Ovary (tissue), 3 donors: ENCODE results near the gene GGACT.

Experiments
- POLR2A ChIP-seq: fragments of 450-650 bp; IDR thresholded peaks from one replicate; pipeline ENCODE4 v1.6.1; 2017; ENCODE audit warnings: antibody characterized with exemption, mild to moderate bottlenecking, moderate library complexity
- TF ChIP-seq, protein P1 (sequence below), 3 donors: fragments of 450-650 bp in 2 of 3; fragments of 200-600 bp in 1 of 3; IDR thresholded peaks; one replicate each; pipeline versions ENCODE4 v1.5.1 to v1.8.0; 2016 to 2022; ENCODE audit warnings: antibody characterized with exemption in 3 of 3, mild to moderate bottlenecking in 1 of 3
- donor health status: DM: no; HTN: no; CAD: no.

DNA sequence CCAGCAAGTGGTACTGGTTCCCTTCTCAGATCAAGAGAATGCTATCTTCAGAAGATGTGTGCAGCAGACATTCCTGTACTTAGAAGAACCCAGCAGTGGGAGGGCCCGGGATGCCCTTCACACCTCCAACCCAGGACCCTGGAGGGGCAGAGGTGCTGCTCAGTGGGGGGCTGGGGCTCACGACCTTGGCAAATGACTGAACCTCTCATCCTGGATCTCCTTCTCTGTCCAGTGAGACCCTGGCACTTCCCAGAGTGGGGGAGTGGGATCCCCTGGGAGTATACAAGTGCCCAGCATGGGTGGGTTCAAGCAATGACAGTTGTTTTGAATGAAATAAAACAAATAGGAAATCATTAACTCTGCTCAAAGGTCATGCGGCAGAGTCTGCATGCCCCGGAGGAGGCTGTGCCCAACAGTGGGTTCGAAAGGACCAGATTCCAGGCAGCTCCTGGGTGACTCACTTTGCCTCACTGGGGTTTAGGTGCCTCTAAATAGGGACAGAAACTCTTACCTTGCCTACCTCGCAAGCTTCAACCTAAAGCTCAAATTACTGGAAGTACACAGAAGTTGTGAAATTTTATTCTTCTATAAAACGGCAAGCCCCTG is 26.9 kb downstream of the GGACT start:
- TF ChIP-seq, protein P1, sequence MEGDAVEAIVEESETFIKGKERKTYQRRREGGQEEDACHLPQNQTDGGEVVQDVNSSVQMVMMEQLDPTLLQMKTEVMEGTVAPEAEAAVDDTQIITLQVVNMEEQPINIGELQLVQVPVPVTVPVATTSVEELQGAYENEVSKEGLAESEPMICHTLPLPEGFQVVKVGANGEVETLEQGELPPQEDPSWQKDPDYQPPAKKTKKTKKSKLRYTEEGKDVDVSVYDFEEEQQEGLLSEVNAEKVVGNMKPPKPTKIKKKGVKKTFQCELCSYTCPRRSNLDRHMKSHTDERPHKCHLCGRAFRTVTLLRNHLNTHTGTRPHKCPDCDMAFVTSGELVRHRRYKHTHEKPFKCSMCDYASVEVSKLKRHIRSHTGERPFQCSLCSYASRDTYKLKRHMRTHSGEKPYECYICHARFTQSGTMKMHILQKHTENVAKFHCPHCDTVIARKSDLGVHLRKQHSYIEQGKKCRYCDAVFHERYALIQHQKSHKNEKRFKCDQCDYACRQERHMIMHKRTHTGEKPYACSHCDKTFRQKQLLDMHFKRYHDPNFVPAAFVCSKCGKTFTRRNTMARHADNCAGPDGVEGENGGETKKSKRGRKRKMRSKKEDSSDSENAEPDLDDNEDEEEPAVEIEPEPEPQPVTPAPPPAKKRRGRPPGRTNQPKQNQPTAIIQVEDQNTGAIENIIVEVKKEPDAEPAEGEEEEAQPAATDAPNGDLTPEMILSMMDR (IDR thresholded peaks at IDR 0.05) = no peak
- TF ChIP-seq POLR2A = no peak
